Mucosa of rectum (tissue), 2 donors: ENCODE measurements around the gene SDCCAG8.

ENCODE experiments used
- H3K27ac ChIP-seq, 2 donors: one replicate each; pipeline ENCODE4 v1.7.0; 2013; ENCODE audit warnings: inconsistent platforms in 2 of 2, low read depth in 2 of 2, low read length in 2 of 2
- H3K27me3 ChIP-seq, 2 donors: one replicate each; pipeline ENCODE4 v1.7.0; 2013; ENCODE audit warnings: low read length in 2 of 2; ENCODE audit not compliant: control insufficient read depth in 2 of 2, insufficient read depth in 2 of 2
- H3K36me3 ChIP-seq, 2 donors: one replicate each; pipeline ENCODE4 v1.7.0; 2013; ENCODE audit warnings: low read length in 2 of 2; ENCODE audit not compliant: control insufficient read depth in 2 of 2, insufficient read depth in 2 of 2
- H3K4me1 ChIP-seq, 2 donors: one replicate each; pipeline ENCODE4 v1.7.0; 2013; ENCODE audit warnings: low read length in 2 of 2, mild to moderate bottlenecking in 1 of 2; ENCODE audit not compliant: control insufficient read depth in 2 of 2, insufficient read depth in 2 of 2
- H3K4me3 ChIP-seq, 2 donors: one replicate each; pipeline ENCODE4 v1.7.0; 2013; ENCODE audit warnings: low read length in 2 of 2
- H3K9ac ChIP-seq, 2 donors: one replicate each; pipeline ENCODE4 v1.7.0; 2013; ENCODE audit warnings: low read length in 2 of 2, low read depth in 1 of 2, mild to moderate bottlenecking in 1 of 2
- H3K9me3 ChIP-seq, 2 donors: one replicate each; pipeline ENCODE4 v1.7.0; 2013; ENCODE audit warnings: low read length in 2 of 2; ENCODE audit not compliant: control insufficient read depth in 2 of 2
- donor health status: healthy.
- donor health status: Normal muscosa, but diverticular disease.

Gene SDCCAG8

GRCh38 chr1:243414152-243414494 is 158.3 kb downstream of the SDCCAG8 start:
- H3K9ac ChIP-seq: no peak overlapping the region
- no peaks in the 10 kb centered on the region for H3K9me3 ChIP-seq
- no peaks in the 10 kb centered on the region for H3K27me3 ChIP-seq
- H3K4me1 ChIP-seq: no peaks in the 10 kb centered on the region
- H3K36me3 ChIP-seq: peaks cover 4 to 9% of the 10 kb centered on the region in 2 donors
- no peak overlapping the region for H3K27ac ChIP-seq
- no peak overlapping the region for H3K4me3 ChIP-seq

GRCh38 chr1:243415663-243416408 is 160.0 kb downstream of the SDCCAG8 start:
- Histone ChIP-seq H3K27ac (no peak overlapping the region), H3K9me3 (no peaks in the 10 kb centered on the region), H3K4me3 (no peak overlapping the region), H3K27me3 (no peaks in the 10 kb centered on the region), H3K4me1 (no peaks in the 10 kb centered on the region), H3K9ac (no peak overlapping the region), H3K36me3 (peaks cover 4 to 9% of the 10 kb centered on the region in 2 donors)

- Histone ChIP-seq H3K4me1 (peaks cover 0 to 2% of the 10 kb centered on the region in 2 donors), H3K27me3 (no peaks in the 10 kb centered on the region), H3K27ac (no peak overlapping the region), H3K4me3 (no peak overlapping the region), H3K9ac (no peak overlapping the region), H3K9me3 (no peaks in the 10 kb centered on the region), H3K36me3 (peaks cover 4 to 9% of the 10 kb centered on the region in 2 donors)
Measured at GRCh38 chr1:243416495-243416894, 160.7 kb downstream of the SDCCAG8 start.

- Histone ChIP-seq H3K9me3 (no peaks in the 10 kb centered on the region), H3K27ac (no peak overlapping the region), H3K4me3 (no peak overlapping the region), H3K36me3 (peaks cover 4 to 9% of the 10 kb centered on the region in 2 donors), H3K4me1 (peaks cover 0 to 4% of the 10 kb centered on the region in 2 donors), H3K27me3 (no peaks in the 10 kb centered on the region), H3K9ac (no peak overlapping the region)
Measured at GRCh38 chr1:243420016-243420945, 164.4 kb downstream of the SDCCAG8 start.

GRCh38 chr1:243420946-243421685 is 165.3 kb downstream of the SDCCAG8 start:
- no peak overlapping the region for H3K4me3 ChIP-seq
- no peaks in the 10 kb centered on the region for H3K9me3 ChIP-seq
- peaks cover 0 to 4% of the 10 kb centered on the region in 2 donors for H3K4me1 ChIP-seq
- H3K9ac ChIP-seq: no peak overlapping the region
- H3K27ac ChIP-seq: no peak overlapping the region
- peaks cover 3 to 4% of the 10 kb centered on the region in 2 donors for H3K36me3 ChIP-seq
- H3K27me3 ChIP-seq: no peaks in the 10 kb centered on the region

- no peak overlapping the region for H3K9ac ChIP-seq
- peaks cover 0 to 4% of the 10 kb centered on the region in 2 donors for H3K4me1 ChIP-seq
- no peaks in the 10 kb centered on the region for H3K27me3 ChIP-seq
- H3K9me3 ChIP-seq: no peaks in the 10 kb centered on the region
- H3K4me3 ChIP-seq: peak overlapping the region in 1 of 2 donors; percentile 7
- H3K27ac ChIP-seq: no peak overlapping the region
- H3K36me3 ChIP-seq: peaks cover 0 to 5% of the 10 kb centered on the region in 2 donors
Measured at GRCh38 chr1:243421784-243422183, 165.9 kb downstream of the SDCCAG8 start.

- no peak overlapping the region for H3K9ac ChIP-seq
- H3K4me1 ChIP-seq: peaks cover 0 to 4% of the 10 kb centered on the region in 2 donors
- H3K27me3 ChIP-seq: no peaks in the 10 kb centered on the region
- no peaks in the 10 kb centered on the region for H3K9me3 ChIP-seq
- no peak overlapping the region for H3K4me3 ChIP-seq
- H3K27ac ChIP-seq: no peak overlapping the region
- peaks cover 0 to 7% of the 10 kb centered on the region in 2 donors for H3K36me3 ChIP-seq
Measured at GRCh38 chr1:243422362-243422761, 166.5 kb downstream of the SDCCAG8 start.

GRCh38 chr1:243428084-243428483 is 172.2 kb downstream of the SDCCAG8 start:
- H3K4me3 ChIP-seq: no peak overlapping the region
- H3K9ac ChIP-seq: no peak overlapping the region
- H3K9me3 ChIP-seq: no peaks in the 10 kb centered on the region
- H3K27ac ChIP-seq: no peak overlapping the region
- H3K27me3 ChIP-seq: no peaks in the 10 kb centered on the region
- H3K36me3 ChIP-seq: peaks cover 0 to 11% of the 10 kb centered on the region in 2 donors
- no peaks in the 10 kb centered on the region for H3K4me1 ChIP-seq

- H3K9me3 ChIP-seq: no peaks in the 10 kb centered on the region
Measured at GRCh38 chr1:243428617-243429342, 172.9 kb downstream of the SDCCAG8 start.

More at GRCh38 chr1:243428617-243429342, 172.9 kb downstream of the SDCCAG8 start:
- peaks cover 0 to 11% of the 10 kb centered on the region in 2 donors for H3K36me3 ChIP-seq
- no peak overlapping the region for H3K9ac ChIP-seq
- H3K4me3 ChIP-seq: no peak overlapping the region
- no peaks in the 10 kb centered on the region for H3K4me1 ChIP-seq
- H3K27me3 ChIP-seq: no peaks in the 10 kb centered on the region
- no peak overlapping the region for H3K27ac ChIP-seq
